ENCODE measurements around the gene CD101. TPM values are rescaled to one million over a fixed set of nuclear protein-coding genes. Genes with fewer than 3 reads are reported as not detected.

Gene CD101, protein sequence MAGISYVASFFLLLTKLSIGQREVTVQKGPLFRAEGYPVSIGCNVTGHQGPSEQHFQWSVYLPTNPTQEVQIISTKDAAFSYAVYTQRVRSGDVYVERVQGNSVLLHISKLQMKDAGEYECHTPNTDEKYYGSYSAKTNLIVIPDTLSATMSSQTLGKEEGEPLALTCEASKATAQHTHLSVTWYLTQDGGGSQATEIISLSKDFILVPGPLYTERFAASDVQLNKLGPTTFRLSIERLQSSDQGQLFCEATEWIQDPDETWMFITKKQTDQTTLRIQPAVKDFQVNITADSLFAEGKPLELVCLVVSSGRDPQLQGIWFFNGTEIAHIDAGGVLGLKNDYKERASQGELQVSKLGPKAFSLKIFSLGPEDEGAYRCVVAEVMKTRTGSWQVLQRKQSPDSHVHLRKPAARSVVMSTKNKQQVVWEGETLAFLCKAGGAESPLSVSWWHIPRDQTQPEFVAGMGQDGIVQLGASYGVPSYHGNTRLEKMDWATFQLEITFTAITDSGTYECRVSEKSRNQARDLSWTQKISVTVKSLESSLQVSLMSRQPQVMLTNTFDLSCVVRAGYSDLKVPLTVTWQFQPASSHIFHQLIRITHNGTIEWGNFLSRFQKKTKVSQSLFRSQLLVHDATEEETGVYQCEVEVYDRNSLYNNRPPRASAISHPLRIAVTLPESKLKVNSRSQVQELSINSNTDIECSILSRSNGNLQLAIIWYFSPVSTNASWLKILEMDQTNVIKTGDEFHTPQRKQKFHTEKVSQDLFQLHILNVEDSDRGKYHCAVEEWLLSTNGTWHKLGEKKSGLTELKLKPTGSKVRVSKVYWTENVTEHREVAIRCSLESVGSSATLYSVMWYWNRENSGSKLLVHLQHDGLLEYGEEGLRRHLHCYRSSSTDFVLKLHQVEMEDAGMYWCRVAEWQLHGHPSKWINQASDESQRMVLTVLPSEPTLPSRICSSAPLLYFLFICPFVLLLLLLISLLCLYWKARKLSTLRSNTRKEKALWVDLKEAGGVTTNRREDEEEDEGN
- 1 to 10 TPM; 2.2 to 6.7 TPM for total RNA-seq
- 10 to 100 TPM in 1 of 2 donors, 1 to 10 TPM in 1; 2.0 to 17.8 TPM for polyA plus RNA-seq
- long read RNA-seq, donor 1, result 0 reads
- long read RNA-seq, donor 2, result 0 reads
- long read RNA-seq, donor 3, result 0 reads
- long read RNA-seq, donor 4, result 0 reads
- long read RNA-seq, donor 5, result 0 reads

DNA sequence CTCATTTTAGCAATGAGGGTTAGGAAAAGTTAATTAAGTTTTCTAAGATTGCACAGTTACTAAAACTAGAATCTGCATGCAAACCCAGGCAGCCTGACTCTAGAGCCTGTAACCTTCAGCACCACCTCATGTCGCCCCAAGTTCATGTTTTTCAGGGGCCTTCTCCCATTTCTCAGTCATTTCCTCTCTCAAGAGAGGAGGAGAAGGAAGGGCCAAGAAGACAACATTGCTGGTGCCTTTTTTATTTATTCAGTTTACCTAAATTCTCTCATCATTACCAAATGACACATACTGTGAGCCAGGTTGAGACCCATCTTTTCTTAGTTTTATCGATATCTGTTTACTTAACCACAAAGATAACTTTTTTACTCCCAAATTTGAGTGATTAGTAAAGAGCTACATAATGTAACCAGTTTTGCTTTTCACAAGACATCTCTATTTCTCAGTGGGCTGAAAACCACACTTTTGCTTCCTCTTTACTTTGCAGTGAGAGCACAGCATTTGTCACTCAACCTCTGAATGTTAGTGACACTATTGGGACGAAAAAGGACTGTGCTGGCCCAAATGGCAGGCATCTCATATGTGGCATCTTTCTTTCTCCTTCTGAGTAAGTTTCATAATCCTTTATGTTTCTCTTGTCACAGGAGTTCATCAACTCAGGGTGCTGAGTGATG lies at the start of gene CD101:
Gene CD101 (plus strand): TSS at position 507 of the 674 bp plus-strand sequence. CDS start 58 bp downstream, at position 565.
- no peak within 1 kb of the TSS for H3K27ac ChIP-seq (ENCODE audit: low read depth in 1 of 2, low read length in 1 of 2)
- H3K4me1 ChIP-seq (ENCODE audit: control insufficient read depth in 5 of 5, insufficient read depth in 5 of 5, low read length in 5 of 5), result no peaks in the 10 kb centered on the region
- H3K4me3 ChIP-seq, result no peak within 1 kb of the TSS
- no peaks in the 10 kb centered on the region for H3K36me3 ChIP-seq (ENCODE audit: control insufficient read depth in 4 of 4, insufficient read depth in 4 of 4, low read length in 4 of 4)
- H3K27me3 ChIP-seq (ENCODE audit: control insufficient read depth in 3 of 3, insufficient read depth in 3 of 3, low read length in 2 of 3), result no peaks in the 10 kb centered on the region
- DNase-seq (no peak), ATAC-seq (ENCODE audit: insufficient read depth, low FRiP score) (no peak)
- H3K9ac ChIP-seq (ENCODE audit: insufficient read depth in 1 of 2, low read length in 2 of 2), result no peak within 1 kb of the TSS
- TF ChIP-seq, protein P1, sequence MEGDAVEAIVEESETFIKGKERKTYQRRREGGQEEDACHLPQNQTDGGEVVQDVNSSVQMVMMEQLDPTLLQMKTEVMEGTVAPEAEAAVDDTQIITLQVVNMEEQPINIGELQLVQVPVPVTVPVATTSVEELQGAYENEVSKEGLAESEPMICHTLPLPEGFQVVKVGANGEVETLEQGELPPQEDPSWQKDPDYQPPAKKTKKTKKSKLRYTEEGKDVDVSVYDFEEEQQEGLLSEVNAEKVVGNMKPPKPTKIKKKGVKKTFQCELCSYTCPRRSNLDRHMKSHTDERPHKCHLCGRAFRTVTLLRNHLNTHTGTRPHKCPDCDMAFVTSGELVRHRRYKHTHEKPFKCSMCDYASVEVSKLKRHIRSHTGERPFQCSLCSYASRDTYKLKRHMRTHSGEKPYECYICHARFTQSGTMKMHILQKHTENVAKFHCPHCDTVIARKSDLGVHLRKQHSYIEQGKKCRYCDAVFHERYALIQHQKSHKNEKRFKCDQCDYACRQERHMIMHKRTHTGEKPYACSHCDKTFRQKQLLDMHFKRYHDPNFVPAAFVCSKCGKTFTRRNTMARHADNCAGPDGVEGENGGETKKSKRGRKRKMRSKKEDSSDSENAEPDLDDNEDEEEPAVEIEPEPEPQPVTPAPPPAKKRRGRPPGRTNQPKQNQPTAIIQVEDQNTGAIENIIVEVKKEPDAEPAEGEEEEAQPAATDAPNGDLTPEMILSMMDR (IDR thresholded peaks at IDR 0.05; ENCODE audit: control extremely low read depth, extremely low read depth), result no peak
- WGBS, 2 donors, result 35 to 65% methylated on average over 3 of the region's 3 CpGs
- H3K9me3 ChIP-seq (ENCODE audit: control insufficient read depth in 4 of 4, insufficient read depth in 3 of 4, low read length in 3 of 4), result no peaks in the 10 kb centered on the region

DNA sequence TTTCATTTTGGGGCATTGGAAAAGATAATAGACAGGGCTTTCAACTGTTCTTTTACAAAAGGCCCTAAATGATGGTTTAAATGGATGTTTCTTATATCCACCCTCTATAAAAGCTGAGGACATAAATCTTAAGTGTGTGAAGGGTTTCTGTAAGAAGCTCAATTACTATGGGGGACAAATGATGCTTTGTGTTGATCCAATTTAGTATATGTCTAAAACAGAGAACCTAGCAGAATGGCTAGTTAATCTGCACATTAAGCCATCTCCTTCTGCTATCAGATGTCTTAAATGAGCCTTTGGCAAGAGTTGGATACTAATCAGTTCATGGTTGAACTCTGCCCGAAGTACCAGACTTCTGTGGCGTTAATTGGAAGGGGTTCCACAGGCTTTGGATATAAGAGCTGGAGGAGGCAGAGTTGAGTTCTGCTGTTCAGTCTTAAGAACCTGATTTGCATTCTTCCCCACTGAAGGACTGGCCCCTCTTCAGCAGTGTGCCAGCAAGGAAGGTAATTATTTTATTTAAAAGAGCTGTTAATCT lies 48.8 kb upstream of the CD101 start:
- no peak for ATAC-seq (ENCODE audit: insufficient read depth, low FRiP score)
- TF ChIP-seq, protein P1 (IDR thresholded peaks at IDR 0.05; ENCODE audit: control extremely low read depth, extremely low read depth), result no peak

DNA sequence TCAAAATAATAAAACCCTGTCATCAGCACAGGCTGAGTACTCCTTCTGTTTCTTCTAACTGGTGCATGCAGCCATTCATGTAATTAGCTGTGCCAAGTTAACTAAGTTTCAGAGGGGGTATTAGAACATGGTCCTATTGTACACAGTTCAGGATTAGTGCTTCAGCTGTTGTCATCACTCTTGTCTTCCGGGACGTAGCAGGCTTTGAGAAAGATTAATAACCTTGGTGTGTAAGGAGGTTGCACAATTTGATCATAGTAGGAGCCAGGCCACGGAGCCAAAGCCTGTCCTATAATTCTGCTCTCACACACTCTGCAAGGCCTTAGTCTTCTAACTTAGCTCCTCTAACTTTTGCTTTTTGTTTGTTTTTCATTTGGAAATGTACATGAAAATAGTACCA lies 47.1 kb upstream of the CD101 start:
- ATAC-seq (ENCODE audit: insufficient read depth, low FRiP score), result no peak
- H3K9ac ChIP-seq (ENCODE audit: insufficient read depth in 1 of 2, low read length in 2 of 2), result no peak overlapping the region

More for the DNA sequence above, 48.8 kb upstream of the CD101 start:
- no peak for DNase-seq
- Histone ChIP-seq H3K4me1 (ENCODE audit: control insufficient read depth in 5 of 5, insufficient read depth in 5 of 5, low read length in 5 of 5) (peaks cover 0 to 11% (median 3%) of the 10 kb centered on the region in 5 donors), H3K4me3 (no peak overlapping the region), H3K9ac (ENCODE audit: insufficient read depth in 1 of 2, low read length in 2 of 2) (no peak overlapping the region), H3K36me3 (ENCODE audit: control insufficient read depth in 4 of 4, insufficient read depth in 4 of 4, low read length in 4 of 4) (peaks cover 0 to 4% (median under 1%) of the 10 kb centered on the region in 4 donors), H3K27me3 (ENCODE audit: control insufficient read depth in 3 of 3, insufficient read depth in 3 of 3, low read length in 2 of 3) (no peaks in the 10 kb centered on the region), H3K9me3 (ENCODE audit: control insufficient read depth in 4 of 4, insufficient read depth in 3 of 4, low read length in 3 of 4) (no peaks in the 10 kb centered on the region), H3K27ac (ENCODE audit: low read depth in 1 of 2, low read length in 1 of 2) (no peak overlapping the region)
- 67 to 93% methylated on average over 2 of the region's 2 CpGs for WGBS, 2 donors

More for the DNA sequence above, 47.1 kb upstream of the CD101 start:
- peak in 1 of 3 donors; percentile 32 for DNase-seq
- 79 to 85% methylated on average over 3 of the region's 3 CpGs for WGBS, 2 donors
- Histone ChIP-seq H3K4me3 (no peak overlapping the region), H3K9me3 (ENCODE audit: control insufficient read depth in 4 of 4, insufficient read depth in 3 of 4, low read length in 3 of 4) (no peaks in the 10 kb centered on the region), H3K27me3 (ENCODE audit: control insufficient read depth in 3 of 3, insufficient read depth in 3 of 3, low read length in 2 of 3) (no peaks in the 10 kb centered on the region), H3K27ac (ENCODE audit: low read depth in 1 of 2, low read length in 1 of 2) (no peak overlapping the region), H3K36me3 (ENCODE audit: control insufficient read depth in 4 of 4, insufficient read depth in 4 of 4, low read length in 4 of 4) (peaks cover 0 to under 1% (median 0%) of the 10 kb centered on the region in 4 donors), H3K4me1 (ENCODE audit: control insufficient read depth in 5 of 5, insufficient read depth in 5 of 5, low read length in 5 of 5) (peaks cover 0 to 11% (median 3%) of the 10 kb centered on the region in 5 donors)
- TF ChIP-seq, protein P1 (IDR thresholded peaks at IDR 0.05; ENCODE audit: control extremely low read depth, extremely low read depth), result no peak

All from lung (tissue), 16 donors.